ENCODE data around the gene PITPNM3. TPM values are rescaled to one million over a fixed set of nuclear protein-coding genes. Genes with fewer than 3 reads are reported as not detected.
A peak's percentile ranks its signal among the peaks of the same experiment; 100 is the strongest.

PITPNM3 gene
- total and polyA plus RNA-seq, 2 of the 8 experiments (the other 6 are each of a cell fraction or from before 2014, with no cell fraction given): 1.7 to 3.1 TPM

- H3K27me3 ChIP-seq (replicated peaks in 1 of 4; ENCODE audit: control insufficient read depth in 3 of 4, extremely low read depth in 1 of 4, insufficient read depth in 3 of 4, low read length in 3 of 4): no peaks in the 10 kb centered on the region
- H2BK120ac ChIP-seq (replicated peaks; ENCODE audit: low read depth, low read length): no peak overlapping the region
- no peak overlapping the region for H3K4me2 ChIP-seq (ENCODE audit: insufficient read depth in 1 of 2, low read depth in 2 of 2, low read length in 2 of 2)
- H4K8ac ChIP-seq (ENCODE audit: extremely low read depth, insufficient read depth, low read length): no peak overlapping the region
- POLR2A ChIA-PET (ENCODE audit: partially characterized antibody): interaction anchor here (1.3 to 7.4 kb wide), 3 partner anchors 11 to 22 kb away, joined by 3 to 34 read pairs (median 17); partner anchors contain the start of gene PIMREG
- peaks cover 4 to 20% (median 15%) of the 10 kb centered on the region in 4 experiments for H3K4me1 ChIP-seq (replicated peaks in 1 of 4; ENCODE audit: control insufficient read depth in 3 of 4, insufficient read depth in 4 of 4, low read length in 3 of 4)
- 90% methylated on average over 14 of the region's 14 CpGs; no CpG with 5 or more reads in 1 of the 2 experiments for WGBS, 2 experiments (ENCODE audit: extremely low coverage in 1 of 2, insufficient coverage in 1 of 2, insufficient read length in 1 of 2, insufficient replicate concordance in 2 of 2, low coverage in 1 of 2, low lambda C conversion rate in 2 of 2, missing lambda C conversion rate in 1 of 2)
- H2BK15ac ChIP-seq (ENCODE audit: low read length): no peak overlapping the region
- H3K23me2 ChIP-seq (ENCODE audit: low read depth, low read length): no peaks in the 10 kb centered on the region
- no peaks in the 10 kb centered on the region for H3K79me1 ChIP-seq (ENCODE audit: low read depth, low read length)
- no peak overlapping the region for H2AK5ac ChIP-seq (ENCODE audit: low read depth, low read length)
- no peaks in the 10 kb centered on the region for H3K36me3 ChIP-seq (ENCODE audit: control insufficient read depth in 2 of 4, insufficient read depth in 4 of 4, low read length in 3 of 4)
- no peak overlapping the region for H2AFZ ChIP-seq (ENCODE audit: low read length)
- H3K9ac ChIP-seq (replicated peaks in 1 of 4; ENCODE audit: extremely low read depth in 1 of 4, low read depth in 3 of 4, low read length in 3 of 4): no peak overlapping the region
- H3K56ac ChIP-seq (replicated peaks; ENCODE audit: insufficient read length, low read depth, low read length): no peak overlapping the region
- no peaks in the 10 kb centered on the region for H3K79me2 ChIP-seq (ENCODE audit: control insufficient read depth in 1 of 2, insufficient read depth in 2 of 2, low read length in 2 of 2)
- H3K23ac ChIP-seq (ENCODE audit: insufficient read length): no peak overlapping the region
- H3K4ac ChIP-seq (replicated peaks; ENCODE audit: insufficient read length, low read depth, low read length): no peak overlapping the region
- no peak overlapping the region for H3K4me3 ChIP-seq (ENCODE audit: extremely low read depth in 1 of 4, insufficient read depth in 2 of 4, low read depth in 3 of 4, low read length in 4 of 4)
- H3K9me3 ChIP-seq (ENCODE audit: insufficient read depth in 2 of 2, low read depth in 1 of 2, low read length in 1 of 2): no peaks in the 10 kb centered on the region
- H4K5ac ChIP-seq (ENCODE audit: insufficient read length, low read depth, low read length): no peak overlapping the region
- FAIRE-seq: no peak
- H3K27ac ChIP-seq (ENCODE audit: low read depth, low read length): no peak overlapping the region
- no peak overlapping the region for H4K91ac ChIP-seq (replicated peaks; ENCODE audit: insufficient read length, low read length)
- no peak overlapping the region for H3K14ac ChIP-seq (ENCODE audit: insufficient read length)
- CTCF ChIA-PET (ENCODE audit: partially characterized antibody): interaction anchor here (0.6 to 8.3 kb wide), 3 partner anchors 9 to 1582 kb away, joined by 3 to 68 read pairs (median 3); no protein-coding TSS in a partner anchor
- 0 out of 2 replicates have a peak overlapping the region, but pooled peaks have one; percentile 27 for H2BK12ac ChIP-seq (ENCODE audit: low read depth, low read length)
- no peak overlapping the region; the same call in 1 of the 2 replicates for H2BK5ac ChIP-seq (ENCODE audit: low read depth, low read length)
- no peak for DNase-seq (ENCODE audit: low read depth in 1 of 2, low spot score in 2 of 2)
- no peak overlapping the region for H2BK20ac ChIP-seq (ENCODE audit: low read length)
- H4K20me1 ChIP-seq (replicated peaks in 1 of 2; ENCODE audit: control insufficient read depth in 1 of 2, insufficient read depth in 2 of 2, low read length in 2 of 2): no peaks in the 10 kb centered on the region
- no peak overlapping the region for H3K18ac ChIP-seq (ENCODE audit: extremely low read depth, low read length)
- TF ChIP-seq SP4 (IDR thresholded peaks at IDR 0.05; ENCODE audit: low read length) (no peak), CHD2 (IDR thresholded peaks at IDR 0.05; ENCODE audit: low read length) (no peak), GTF2F1 (IDR thresholded peaks at IDR 0.05; ENCODE audit: borderline replicate concordance, low read depth, low read length) (no peak), E2F6 (IDR thresholded peaks at IDR 0.05) (no peak), KDM4A (IDR thresholded peaks at IDR 0.05; ENCODE audit: low read depth, low read length, severe bottlenecking) (no peak), RXRA (IDR thresholded peaks at IDR 0.05; ENCODE audit: insufficient read depth, low read depth, low read length) (no peak), RAD21 (IDR thresholded peaks at IDR 0.05 in 1 of 2, conservative IDR thresholded peaks at IDR 0.05 in 1 of 2; ENCODE audit: low read depth in 2 of 2, low read length in 2 of 2) (no peak), JUND (IDR thresholded peaks at IDR 0.05; ENCODE audit: low read length) (no peak), NRF1 (IDR thresholded peaks at IDR 0.05; ENCODE audit: low read depth, low read length) (no peak), CTBP2 (IDR thresholded peaks at IDR 0.05; ENCODE audit: borderline replicate concordance, insufficient read depth, insufficient read length, low read length) (no peak), SIN3A (conservative IDR thresholded peaks at IDR 0.05 in 1 of 2, IDR thresholded peaks at IDR 0.05 in 1 of 2; ENCODE audit: low read depth in 1 of 2, low read length in 2 of 2) (no peak), POLR2AphosphoS5 (IDR thresholded peaks at IDR 0.05; ENCODE audit: low read depth, low read length) (no peak)
These were observed 91.8 kb downstream of the PITPNM3 start for GRCh38 chr17:6464446-6465041.
